ENCODE results near the gene VGLL4.

DNA sequence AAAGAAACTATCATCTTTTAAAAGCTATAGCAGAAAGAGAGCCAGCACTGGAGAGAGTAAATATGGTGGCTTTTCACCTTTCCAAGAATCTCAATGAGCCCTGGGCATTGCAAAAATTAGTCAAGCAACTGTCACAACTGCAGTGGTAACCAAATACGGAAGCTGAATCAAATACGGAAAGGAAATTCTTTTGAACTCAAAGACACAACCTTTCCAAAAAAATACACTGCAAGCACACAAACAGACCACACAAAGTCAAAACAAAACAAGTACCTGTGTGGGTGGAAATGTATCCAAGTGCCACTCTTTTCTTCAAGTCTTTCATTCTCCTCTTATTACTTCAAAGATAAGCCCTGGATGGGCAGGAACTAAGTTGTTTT is 17.6 kb downstream of the VGLL4 start:
- TF ChIP-seq, protein P1, sequence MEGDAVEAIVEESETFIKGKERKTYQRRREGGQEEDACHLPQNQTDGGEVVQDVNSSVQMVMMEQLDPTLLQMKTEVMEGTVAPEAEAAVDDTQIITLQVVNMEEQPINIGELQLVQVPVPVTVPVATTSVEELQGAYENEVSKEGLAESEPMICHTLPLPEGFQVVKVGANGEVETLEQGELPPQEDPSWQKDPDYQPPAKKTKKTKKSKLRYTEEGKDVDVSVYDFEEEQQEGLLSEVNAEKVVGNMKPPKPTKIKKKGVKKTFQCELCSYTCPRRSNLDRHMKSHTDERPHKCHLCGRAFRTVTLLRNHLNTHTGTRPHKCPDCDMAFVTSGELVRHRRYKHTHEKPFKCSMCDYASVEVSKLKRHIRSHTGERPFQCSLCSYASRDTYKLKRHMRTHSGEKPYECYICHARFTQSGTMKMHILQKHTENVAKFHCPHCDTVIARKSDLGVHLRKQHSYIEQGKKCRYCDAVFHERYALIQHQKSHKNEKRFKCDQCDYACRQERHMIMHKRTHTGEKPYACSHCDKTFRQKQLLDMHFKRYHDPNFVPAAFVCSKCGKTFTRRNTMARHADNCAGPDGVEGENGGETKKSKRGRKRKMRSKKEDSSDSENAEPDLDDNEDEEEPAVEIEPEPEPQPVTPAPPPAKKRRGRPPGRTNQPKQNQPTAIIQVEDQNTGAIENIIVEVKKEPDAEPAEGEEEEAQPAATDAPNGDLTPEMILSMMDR (IDR thresholded peaks at IDR 0.05), result no peak
- TF ChIP-seq POLR2A (IDR thresholded peaks at IDR 0.05), result no peak

Data from lower leg skin (tissue), 3 donors.